WTC11 (cell line): ENCODE measurements around the gene CFAP58. TPM values are rescaled to one million over a fixed set of nuclear protein-coding genes. Genes with fewer than 3 reads are reported as not detected.

Experiments
- ATAC-seq: fragments of 200-7000 bp; cut with Tn5 transposase; 2 replicates; pipeline ENCODE4 v1.10.0; 2021; ENCODE audit warnings: mild to moderate bottlenecking, moderate library complexity
- CTCF ChIA-PET: fragments of 300-600 bp; sonication (Branson Sonifier 250); formaldehyde crosslinking; loops from one replicate; lab custom pipeline; 2021; ENCODE audit warnings: antibody characterized with exemption; lab: Charles Lee
- POLR2A ChIA-PET: fragments of 350-600 bp; sonication (Branson Sonifier 250); formaldehyde crosslinking; loops from one replicate; lab custom pipeline; 2021; ENCODE audit warnings: antibody characterized with exemption; lab: Charles Lee
- DNase-seq: peaks from one replicate; pipeline ENCODE4 v3.0.0; 2021; ENCODE audit warnings: low spot score
- H3K27ac Mint-ChIP-seq: 2 replicates; pipeline ENCODE4 v1.8.0; 2021; ENCODE audit warnings: mixed read lengths
- H3K27me3 Mint-ChIP-seq: 2 replicates; pipeline ENCODE4 v1.8.0; 2021; ENCODE audit warnings: low read depth, mild to moderate bottlenecking, moderate library complexity, mixed read lengths
- H3K36me3 Mint-ChIP-seq: 2 replicates; pipeline ENCODE4 v1.8.0; 2021; ENCODE audit warnings: mixed read lengths
- H3K4me1 Mint-ChIP-seq: 2 replicates; pipeline ENCODE4 v1.8.0; 2022; ENCODE audit warnings: mixed read lengths
- H3K4me3 Mint-ChIP-seq: 2 replicates; pipeline ENCODE4 v1.8.0; 2021; ENCODE audit warnings: mild to moderate bottlenecking, moderate library complexity, mixed read lengths
- H3K9me3 Mint-ChIP-seq: 2 replicates; pipeline ENCODE4 v1.8.0; 2021; ENCODE audit warnings: mixed read lengths
- ATF1 ChIP-seq: sonication (generic); formaldehyde crosslinking; IDR thresholded peaks from 2 replicates; pipeline ENCODE4 v1.8.1; 2023; ENCODE audit warnings: mild to moderate bottlenecking, moderate library complexity, missing genetic modification reagents
- ELF4 ChIP-seq: sonication (generic); formaldehyde crosslinking; IDR thresholded peaks from 2 replicates; pipeline ENCODE4 v1.8.1; 2022; ENCODE audit warnings: low read depth, mild to moderate bottlenecking, moderate library complexity, missing genetic modification reagents
- FOXK1 ChIP-seq: sonication (generic); formaldehyde crosslinking; IDR thresholded peaks from 2 replicates; pipeline ENCODE4 v1.8.0; 2022; ENCODE audit warnings: mild to moderate bottlenecking, moderate library complexity, missing genetic modification reagents
- IRF2 ChIP-seq: sonication (generic); formaldehyde crosslinking; IDR thresholded peaks from 2 replicates; pipeline ENCODE4 v1.8.0; 2022; ENCODE audit warnings: low read depth, missing genetic modification reagents, borderline replicate concordance
- NR2C2 ChIP-seq: sonication (generic); formaldehyde crosslinking; IDR thresholded peaks from 2 replicates; pipeline ENCODE4 v1.8.0; 2022; ENCODE audit warnings: mild to moderate bottlenecking, missing genetic modification reagents
- SMAD4 ChIP-seq: sonication (generic); formaldehyde crosslinking; IDR thresholded peaks from 2 replicates; pipeline ENCODE4 v1.8.0; 2022; ENCODE audit warnings: mild to moderate bottlenecking, missing genetic modification reagents
- TEAD4 ChIP-seq: sonication (generic); formaldehyde crosslinking; IDR thresholded peaks from 2 replicates; pipeline ENCODE4 v1.8.0; 2022; ENCODE audit warnings: mild to moderate bottlenecking, missing genetic modification reagents
- ZNF317 ChIP-seq: sonication (generic); formaldehyde crosslinking; IDR thresholded peaks from 2 replicates; pipeline ENCODE4 v1.8.1; 2023; ENCODE audit warnings: low read depth, mild to moderate bottlenecking, moderate library complexity, missing genetic modification reagents, borderline replicate concordance
- total RNA-seq: library from RNA; stranded (reverse); gene quantifications from 3 replicates; pipeline ENCODE4 v1.2.3, GENCODE V29; 2021
- TF ChIP-seq, protein P1 (sequence below): sonication (generic); formaldehyde crosslinking; IDR thresholded peaks from 2 replicates; pipeline ENCODE4 v1.8.0; 2022; ENCODE audit warnings: missing genetic modification reagents
- TF ChIP-seq, protein P2 (sequence below): sonication (generic); formaldehyde crosslinking; IDR thresholded peaks from 2 replicates; pipeline ENCODE4 v1.8.0; 2022; ENCODE audit warnings: mild to moderate bottlenecking, missing genetic modification reagents
- TF ChIP-seq, protein P3 (sequence below): sonication (generic); formaldehyde crosslinking; IDR thresholded peaks from 2 replicates; pipeline ENCODE4 v1.8.1; 2023; ENCODE audit warnings: mild to moderate bottlenecking, missing genetic modification reagents, moderate library complexity
- TF ChIP-seq, protein P4 (sequence below): sonication (generic); formaldehyde crosslinking; IDR thresholded peaks from 2 replicates; pipeline ENCODE4 v1.8.0; 2022; ENCODE audit warnings: mild to moderate bottlenecking, missing genetic modification reagents
- TF ChIP-seq, protein P5 (sequence below): fragments of 250-450 bp; sonication (Bioruptor Pico); IDR thresholded peaks from 2 replicates; pipeline ENCODE4 v1.9.0; 2021; ENCODE audit warnings: mild to moderate bottlenecking
- TF ChIP-seq, protein P6 (sequence below): sonication (generic); formaldehyde crosslinking; IDR thresholded peaks from 2 replicates; pipeline ENCODE4 v1.8.0; 2022; ENCODE audit warnings: mild to moderate bottlenecking, missing genetic modification reagents
- TF ChIP-seq, protein P7 (sequence below): fragments of 250-450 bp; sonication (Bioruptor Pico); IDR thresholded peaks from 2 replicates; pipeline ENCODE4 v1.8.0; 2021; ENCODE audit warnings: mild to moderate bottlenecking
- TF ChIP-seq, protein P8 (sequence below): sonication (generic); formaldehyde crosslinking; IDR thresholded peaks from 2 replicates; pipeline ENCODE4 v1.8.1; 2023; ENCODE audit warnings: mild to moderate bottlenecking, missing genetic modification reagents
- TF ChIP-seq, protein P9 (sequence below): sonication (generic); formaldehyde crosslinking; IDR thresholded peaks from 2 replicates; pipeline ENCODE4 v1.8.0; 2023; ENCODE audit warnings: missing genetic modification reagents, mild to moderate bottlenecking, borderline replicate concordance

CFAP58 gene
- total RNA-seq, 1 experiment from 2014 or later: 1.0 TPM

DNA sequence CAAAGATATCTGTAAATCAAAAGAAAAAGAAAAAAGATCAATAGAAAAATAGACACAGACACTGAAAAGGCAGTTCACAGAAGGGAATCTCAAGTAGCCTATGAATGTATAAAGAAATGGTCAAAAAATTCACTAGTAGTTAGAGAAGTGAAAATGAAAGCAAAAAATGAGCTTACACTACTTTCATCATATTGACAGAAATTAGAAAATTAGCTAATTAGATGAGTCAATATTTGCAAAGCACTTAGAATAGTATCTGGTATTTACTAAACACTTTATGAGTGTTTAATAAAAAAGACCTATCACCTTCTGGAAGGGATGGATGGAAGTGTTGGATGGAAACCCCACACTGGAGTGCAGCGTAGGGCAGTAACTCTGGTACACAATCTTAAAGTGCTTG, 1.7 kb upstream of the CFAP58 start:
- CTCF ChIA-PET: interaction anchor here (0.6 to 4.8 kb wide), 6 partner anchors 46 to 140 kb away, joined by 3 to 55 read pairs (median 8); no protein-coding TSS in a partner anchor
- DNase-seq (no peak), ATAC-seq (no peak)
- POLR2A ChIA-PET: no interaction called here
- Mint-ChIP-seq H3K4me3 (no peak overlapping the region), H3K9me3 (no peaks in the 10 kb centered on the region), H3K36me3 (no peaks in the 10 kb centered on the region), H3K27me3 (peaks cover 10% of the 10 kb centered on the region), H3K4me1 (peaks cover 9% of the 10 kb centered on the region), H3K27ac (no peak overlapping the region)
- TF ChIP-seq, protein P1, sequence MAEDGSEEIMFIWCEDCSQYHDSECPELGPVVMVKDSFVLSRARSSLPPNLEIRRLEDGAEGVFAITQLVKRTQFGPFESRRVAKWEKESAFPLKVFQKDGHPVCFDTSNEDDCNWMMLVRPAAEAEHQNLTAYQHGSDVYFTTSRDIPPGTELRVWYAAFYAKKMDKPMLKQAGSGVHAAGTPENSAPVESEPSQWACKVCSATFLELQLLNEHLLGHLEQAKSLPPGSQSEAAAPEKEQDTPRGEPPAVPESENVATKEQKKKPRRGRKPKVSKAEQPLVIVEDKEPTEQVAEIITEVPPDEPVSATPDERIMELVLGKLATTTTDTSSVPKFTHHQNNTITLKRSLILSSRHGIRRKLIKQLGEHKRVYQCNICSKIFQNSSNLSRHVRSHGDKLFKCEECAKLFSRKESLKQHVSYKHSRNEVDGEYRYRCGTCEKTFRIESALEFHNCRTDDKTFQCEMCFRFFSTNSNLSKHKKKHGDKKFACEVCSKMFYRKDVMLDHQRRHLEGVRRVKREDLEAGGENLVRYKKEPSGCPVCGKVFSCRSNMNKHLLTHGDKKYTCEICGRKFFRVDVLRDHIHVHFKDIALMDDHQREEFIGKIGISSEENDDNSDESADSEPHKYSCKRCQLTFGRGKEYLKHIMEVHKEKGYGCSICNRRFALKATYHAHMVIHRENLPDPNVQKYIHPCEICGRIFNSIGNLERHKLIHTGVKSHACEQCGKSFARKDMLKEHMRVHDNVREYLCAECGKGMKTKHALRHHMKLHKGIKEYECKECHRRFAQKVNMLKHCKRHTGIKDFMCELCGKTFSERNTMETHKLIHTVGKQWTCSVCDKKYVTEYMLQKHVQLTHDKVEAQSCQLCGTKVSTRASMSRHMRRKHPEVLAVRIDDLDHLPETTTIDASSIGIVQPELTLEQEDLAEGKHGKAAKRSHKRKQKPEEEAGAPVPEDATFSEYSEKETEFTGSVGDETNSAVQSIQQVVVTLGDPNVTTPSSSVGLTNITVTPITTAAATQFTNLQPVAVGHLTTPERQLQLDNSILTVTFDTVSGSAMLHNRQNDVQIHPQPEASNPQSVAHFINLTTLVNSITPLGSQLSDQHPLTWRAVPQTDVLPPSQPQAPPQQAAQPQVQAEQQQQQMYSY (CRISPR knock-in tag): no peak
- TF ChIP-seq, protein P2, sequence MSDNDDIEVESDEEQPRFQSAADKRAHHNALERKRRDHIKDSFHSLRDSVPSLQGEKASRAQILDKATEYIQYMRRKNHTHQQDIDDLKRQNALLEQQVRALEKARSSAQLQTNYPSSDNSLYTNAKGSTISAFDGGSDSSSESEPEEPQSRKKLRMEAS: no peak
- TF ChIP-seq NR2C2 (CRISPR knock-in tag) (no peak), ATF1 (no peak), TEAD4 (CRISPR knock-in tag) (no peak), ZNF317 (CRISPR knock-in tag) (no peak), FOXK1 (CRISPR knock-in tag) (no peak), SMAD4 (CRISPR knock-in tag) (no peak), ELF4 (CRISPR knock-in tag) (no peak)
- TF ChIP-seq, protein P3, sequence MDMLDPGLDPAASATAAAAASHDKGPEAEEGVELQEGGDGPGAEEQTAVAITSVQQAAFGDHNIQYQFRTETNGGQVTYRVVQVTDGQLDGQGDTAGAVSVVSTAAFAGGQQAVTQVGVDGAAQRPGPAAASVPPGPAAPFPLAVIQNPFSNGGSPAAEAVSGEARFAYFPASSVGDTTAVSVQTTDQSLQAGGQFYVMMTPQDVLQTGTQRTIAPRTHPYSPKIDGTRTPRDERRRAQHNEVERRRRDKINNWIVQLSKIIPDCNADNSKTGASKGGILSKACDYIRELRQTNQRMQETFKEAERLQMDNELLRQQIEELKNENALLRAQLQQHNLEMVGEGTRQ: no peak
- TF ChIP-seq, protein P4, sequence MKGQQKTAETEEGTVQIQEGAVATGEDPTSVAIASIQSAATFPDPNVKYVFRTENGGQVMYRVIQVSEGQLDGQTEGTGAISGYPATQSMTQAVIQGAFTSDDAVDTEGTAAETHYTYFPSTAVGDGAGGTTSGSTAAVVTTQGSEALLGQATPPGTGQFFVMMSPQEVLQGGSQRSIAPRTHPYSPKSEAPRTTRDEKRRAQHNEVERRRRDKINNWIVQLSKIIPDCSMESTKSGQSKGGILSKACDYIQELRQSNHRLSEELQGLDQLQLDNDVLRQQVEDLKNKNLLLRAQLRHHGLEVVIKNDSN (CRISPR knock-in tag): no peak
- TF ChIP-seq, protein P5, sequence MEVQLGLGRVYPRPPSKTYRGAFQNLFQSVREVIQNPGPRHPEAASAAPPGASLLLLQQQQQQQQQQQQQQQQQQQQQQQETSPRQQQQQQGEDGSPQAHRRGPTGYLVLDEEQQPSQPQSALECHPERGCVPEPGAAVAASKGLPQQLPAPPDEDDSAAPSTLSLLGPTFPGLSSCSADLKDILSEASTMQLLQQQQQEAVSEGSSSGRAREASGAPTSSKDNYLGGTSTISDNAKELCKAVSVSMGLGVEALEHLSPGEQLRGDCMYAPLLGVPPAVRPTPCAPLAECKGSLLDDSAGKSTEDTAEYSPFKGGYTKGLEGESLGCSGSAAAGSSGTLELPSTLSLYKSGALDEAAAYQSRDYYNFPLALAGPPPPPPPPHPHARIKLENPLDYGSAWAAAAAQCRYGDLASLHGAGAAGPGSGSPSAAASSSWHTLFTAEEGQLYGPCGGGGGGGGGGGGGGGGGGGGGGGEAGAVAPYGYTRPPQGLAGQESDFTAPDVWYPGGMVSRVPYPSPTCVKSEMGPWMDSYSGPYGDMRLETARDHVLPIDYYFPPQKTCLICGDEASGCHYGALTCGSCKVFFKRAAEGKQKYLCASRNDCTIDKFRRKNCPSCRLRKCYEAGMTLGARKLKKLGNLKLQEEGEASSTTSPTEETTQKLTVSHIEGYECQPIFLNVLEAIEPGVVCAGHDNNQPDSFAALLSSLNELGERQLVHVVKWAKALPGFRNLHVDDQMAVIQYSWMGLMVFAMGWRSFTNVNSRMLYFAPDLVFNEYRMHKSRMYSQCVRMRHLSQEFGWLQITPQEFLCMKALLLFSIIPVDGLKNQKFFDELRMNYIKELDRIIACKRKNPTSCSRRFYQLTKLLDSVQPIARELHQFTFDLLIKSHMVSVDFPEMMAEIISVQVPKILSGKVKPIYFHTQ (CRISPR knock-in tag): no peak
- TF ChIP-seq, protein P6, sequence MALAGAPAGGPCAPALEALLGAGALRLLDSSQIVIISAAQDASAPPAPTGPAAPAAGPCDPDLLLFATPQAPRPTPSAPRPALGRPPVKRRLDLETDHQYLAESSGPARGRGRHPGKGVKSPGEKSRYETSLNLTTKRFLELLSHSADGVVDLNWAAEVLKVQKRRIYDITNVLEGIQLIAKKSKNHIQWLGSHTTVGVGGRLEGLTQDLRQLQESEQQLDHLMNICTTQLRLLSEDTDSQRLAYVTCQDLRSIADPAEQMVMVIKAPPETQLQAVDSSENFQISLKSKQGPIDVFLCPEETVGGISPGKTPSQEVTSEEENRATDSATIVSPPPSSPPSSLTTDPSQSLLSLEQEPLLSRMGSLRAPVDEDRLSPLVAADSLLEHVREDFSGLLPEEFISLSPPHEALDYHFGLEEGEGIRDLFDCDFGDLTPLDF (CRISPR knock-in tag): no peak
- TF ChIP-seq, protein P7, sequence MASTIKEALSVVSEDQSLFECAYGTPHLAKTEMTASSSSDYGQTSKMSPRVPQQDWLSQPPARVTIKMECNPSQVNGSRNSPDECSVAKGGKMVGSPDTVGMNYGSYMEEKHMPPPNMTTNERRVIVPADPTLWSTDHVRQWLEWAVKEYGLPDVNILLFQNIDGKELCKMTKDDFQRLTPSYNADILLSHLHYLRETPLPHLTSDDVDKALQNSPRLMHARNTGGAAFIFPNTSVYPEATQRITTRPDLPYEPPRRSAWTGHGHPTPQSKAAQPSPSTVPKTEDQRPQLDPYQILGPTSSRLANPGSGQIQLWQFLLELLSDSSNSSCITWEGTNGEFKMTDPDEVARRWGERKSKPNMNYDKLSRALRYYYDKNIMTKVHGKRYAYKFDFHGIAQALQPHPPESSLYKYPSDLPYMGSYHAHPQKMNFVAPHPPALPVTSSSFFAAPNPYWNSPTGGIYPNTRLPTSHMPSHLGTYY (CRISPR knock-in tag): no peak

DNA sequence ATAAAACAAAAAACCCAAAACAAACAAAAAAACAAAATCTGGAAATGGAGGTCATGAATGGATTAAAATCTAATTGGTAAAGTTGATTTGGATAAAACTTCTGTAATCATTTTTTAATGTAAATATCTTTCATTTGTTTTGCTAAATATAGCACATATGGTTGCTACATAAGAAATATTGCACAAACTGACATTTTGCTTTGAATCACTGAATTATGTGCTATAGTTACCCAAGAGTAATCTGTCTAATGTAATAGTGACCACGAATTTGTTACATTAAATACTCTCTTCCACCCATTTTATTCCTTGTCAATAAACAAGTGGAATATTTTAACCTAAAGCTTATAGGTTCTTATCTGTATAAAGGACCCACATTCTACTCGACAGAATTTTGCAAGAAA, 6.2 kb downstream of the CFAP58 start:
- no peak for DNase-seq
- TF ChIP-seq, protein P8, sequence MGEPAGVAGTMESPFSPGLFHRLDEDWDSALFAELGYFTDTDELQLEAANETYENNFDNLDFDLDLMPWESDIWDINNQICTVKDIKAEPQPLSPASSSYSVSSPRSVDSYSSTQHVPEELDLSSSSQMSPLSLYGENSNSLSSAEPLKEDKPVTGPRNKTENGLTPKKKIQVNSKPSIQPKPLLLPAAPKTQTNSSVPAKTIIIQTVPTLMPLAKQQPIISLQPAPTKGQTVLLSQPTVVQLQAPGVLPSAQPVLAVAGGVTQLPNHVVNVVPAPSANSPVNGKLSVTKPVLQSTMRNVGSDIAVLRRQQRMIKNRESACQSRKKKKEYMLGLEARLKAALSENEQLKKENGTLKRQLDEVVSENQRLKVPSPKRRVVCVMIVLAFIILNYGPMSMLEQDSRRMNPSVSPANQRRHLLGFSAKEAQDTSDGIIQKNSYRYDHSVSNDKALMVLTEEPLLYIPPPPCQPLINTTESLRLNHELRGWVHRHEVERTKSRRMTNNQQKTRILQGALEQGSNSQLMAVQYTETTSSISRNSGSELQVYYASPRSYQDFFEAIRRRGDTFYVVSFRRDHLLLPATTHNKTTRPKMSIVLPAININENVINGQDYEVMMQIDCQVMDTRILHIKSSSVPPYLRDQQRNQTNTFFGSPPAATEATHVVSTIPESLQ (CRISPR knock-in tag): no peak
- TF ChIP-seq, protein P9, sequence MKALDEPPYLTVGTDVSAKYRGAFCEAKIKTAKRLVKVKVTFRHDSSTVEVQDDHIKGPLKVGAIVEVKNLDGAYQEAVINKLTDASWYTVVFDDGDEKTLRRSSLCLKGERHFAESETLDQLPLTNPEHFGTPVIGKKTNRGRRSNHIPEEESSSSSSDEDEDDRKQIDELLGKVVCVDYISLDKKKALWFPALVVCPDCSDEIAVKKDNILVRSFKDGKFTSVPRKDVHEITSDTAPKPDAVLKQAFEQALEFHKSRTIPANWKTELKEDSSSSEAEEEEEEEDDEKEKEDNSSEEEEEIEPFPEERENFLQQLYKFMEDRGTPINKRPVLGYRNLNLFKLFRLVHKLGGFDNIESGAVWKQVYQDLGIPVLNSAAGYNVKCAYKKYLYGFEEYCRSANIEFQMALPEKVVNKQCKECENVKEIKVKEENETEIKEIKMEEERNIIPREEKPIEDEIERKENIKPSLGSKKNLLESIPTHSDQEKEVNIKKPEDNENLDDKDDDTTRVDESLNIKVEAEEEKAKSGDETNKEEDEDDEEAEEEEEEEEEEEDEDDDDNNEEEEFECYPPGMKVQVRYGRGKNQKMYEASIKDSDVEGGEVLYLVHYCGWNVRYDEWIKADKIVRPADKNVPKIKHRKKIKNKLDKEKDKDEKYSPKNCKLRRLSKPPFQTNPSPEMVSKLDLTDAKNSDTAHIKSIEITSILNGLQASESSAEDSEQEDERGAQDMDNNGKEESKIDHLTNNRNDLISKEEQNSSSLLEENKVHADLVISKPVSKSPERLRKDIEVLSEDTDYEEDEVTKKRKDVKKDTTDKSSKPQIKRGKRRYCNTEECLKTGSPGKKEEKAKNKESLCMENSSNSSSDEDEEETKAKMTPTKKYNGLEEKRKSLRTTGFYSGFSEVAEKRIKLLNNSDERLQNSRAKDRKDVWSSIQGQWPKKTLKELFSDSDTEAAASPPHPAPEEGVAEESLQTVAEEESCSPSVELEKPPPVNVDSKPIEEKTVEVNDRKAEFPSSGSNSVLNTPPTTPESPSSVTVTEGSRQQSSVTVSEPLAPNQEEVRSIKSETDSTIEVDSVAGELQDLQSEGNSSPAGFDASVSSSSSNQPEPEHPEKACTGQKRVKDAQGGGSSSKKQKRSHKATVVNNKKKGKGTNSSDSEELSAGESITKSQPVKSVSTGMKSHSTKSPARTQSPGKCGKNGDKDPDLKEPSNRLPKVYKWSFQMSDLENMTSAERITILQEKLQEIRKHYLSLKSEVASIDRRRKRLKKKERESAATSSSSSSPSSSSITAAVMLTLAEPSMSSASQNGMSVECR (CRISPR knock-in tag): no peak
- no peak for TF ChIP-seq ATF1
- TF ChIP-seq IRF2 (CRISPR knock-in tag): no peak

More for the DNA sequence above, 6.2 kb downstream of the CFAP58 start:
- ATAC-seq: no peak
- Mint-ChIP-seq H3K4me3 (no peak overlapping the region), H3K27ac (no peak overlapping the region), H3K27me3 (no peaks in the 10 kb centered on the region; the same call in 1 of the 2 replicates), H3K4me1 (no peaks in the 10 kb centered on the region), H3K36me3 (peaks cover 5% of the 10 kb centered on the region), H3K9me3 (peaks cover 17% of the 10 kb centered on the region)
- CTCF ChIA-PET: no interaction called here
- POLR2A ChIA-PET: no interaction called here
